HepG2 (cell line): ENCODE measurements around the gene GLUD1. TPM values are rescaled to one million over a fixed set of nuclear protein-coding genes. Genes with fewer than 3 reads are reported as not detected.

Experiments used
- ATAD3A ChIP-seq: sonication (generic); formaldehyde crosslinking; IDR thresholded peaks from 2 replicates; pipeline ENCODE4 v1.4.0; 2020; ENCODE audit warnings: missing genetic modification reagents
- CEBPB ChIP-seq: IDR thresholded peaks from 2 replicates; pipeline ENCODE4 v1.6.1; 2011; ENCODE audit warnings: low read depth, low read length, improper control_type of control experiment, borderline replicate concordance
- HOMEZ ChIP-seq: IDR thresholded peaks from 2 replicates; pipeline ENCODE4 v1.6.1; 2016; ENCODE audit warnings: low read depth
- IKZF5 ChIP-seq: IDR thresholded peaks from 2 replicates; pipeline ENCODE4 v1.6.1; 2018; ENCODE audit warnings: missing genetic modification reagents, mild to moderate bottlenecking, missing compliant biosample characterization
- SALL2 ChIP-seq: sonication (generic); formaldehyde crosslinking; IDR thresholded peaks from 2 replicates; pipeline ENCODE4 v1.8.1; 2023; ENCODE audit warnings: mild to moderate bottlenecking, missing genetic modification reagents, inconsistent platforms
- SATB2 ChIP-seq: sonication (generic); formaldehyde crosslinking; IDR thresholded peaks from 2 replicates; pipeline ENCODE4 v1.5.0; 2020; ENCODE audit warnings: missing genetic modification reagents
- SIN3A ChIP-seq: IDR thresholded peaks from 2 replicates; pipeline ENCODE4 v1.6.1; 2011; ENCODE audit warnings: low read depth, mild to moderate bottlenecking, control low read depth, low read length, borderline replicate concordance
- SIX4 ChIP-seq: sonication (generic); formaldehyde crosslinking; IDR thresholded peaks from 2 replicates; pipeline ENCODE4 v1.4.0; 2020; ENCODE audit warnings: missing genetic modification reagents
- SP140L ChIP-seq: sonication (generic); formaldehyde crosslinking; IDR thresholded peaks from 2 replicates; pipeline ENCODE4 v1.4.0; 2020; ENCODE audit warnings: missing genetic modification reagents, borderline replicate concordance
- ZNF180 ChIP-seq: sonication (generic); formaldehyde crosslinking; IDR thresholded peaks from 2 replicates; pipeline ENCODE4 v1.4.0; 2020; ENCODE audit warnings: low read depth, missing genetic modification reagents, borderline replicate concordance
- ZNF256 ChIP-seq: sonication (generic); formaldehyde crosslinking; conservative IDR thresholded peaks from 2 replicates; pipeline ENCODE4 v1.4.0; 2020; ENCODE audit warnings: missing genetic modification reagents
- ZNF264 ChIP-seq: sonication (generic); formaldehyde crosslinking; IDR thresholded peaks from 2 replicates; pipeline ENCODE4 v1.4.0; 2020; ENCODE audit warnings: missing genetic modification reagents
- ZNF343 ChIP-seq: sonication (generic); formaldehyde crosslinking; IDR thresholded peaks from 2 replicates; pipeline ENCODE4 v1.4.0; 2020; ENCODE audit warnings: mild to moderate bottlenecking, missing genetic modification reagents
- polyA plus RNA-seq, 8 experiments: library from polyadenylated mRNA; depleted of rRNA in 3 of 8; stranded (reverse) in 7 of 8; unstranded in 1 of 8; fragments of >200 nt; fragmentation: Illumina TruSeq in 4 of 8; extraction: Trizol in 4 of 8; gene quantifications; 2 replicates each; pipeline versions ENCODE4 v1.2.1 to v1.2.3, GENCODE V29; 2011 to 2016; ENCODE audit warnings: low read depth in 4 of 8, missing spikeins in 1 of 8, mixed read lengths in 1 of 8; ENCODE audit not compliant: insufficient read depth in 1 of 8
- total RNA-seq, 5 experiments: library from RNA; depleted of rRNA; stranded (reverse); fragments of >200 nt; fragmentation: Illumina TruSeq; extraction: Trizol; gene quantifications; 2 replicates each; pipeline ENCODE4 v1.2.3, GENCODE V29; 2016; ENCODE audit warnings: low read depth in 1 of 5
- TF ChIP-seq, protein P1 (sequence below): sonication (generic); formaldehyde crosslinking; IDR thresholded peaks from 2 replicates; pipeline ENCODE4 v1.4.0; 2020; ENCODE audit warnings: missing genetic modification reagents, borderline replicate concordance
- TF ChIP-seq, protein P2 (sequence below): sonication (generic); formaldehyde crosslinking; IDR thresholded peaks from 2 replicates; pipeline ENCODE4 v1.8.0; 2022; ENCODE audit warnings: missing genetic modification reagents, low read depth, mild to moderate bottlenecking, borderline replicate concordance

Gene GLUD1
- total and polyA plus RNA-seq, 2 of the 13 experiments (the other 11 are each of a cell fraction or from before 2014, with no cell fraction given) = 301 to 798 TPM

DNA sequence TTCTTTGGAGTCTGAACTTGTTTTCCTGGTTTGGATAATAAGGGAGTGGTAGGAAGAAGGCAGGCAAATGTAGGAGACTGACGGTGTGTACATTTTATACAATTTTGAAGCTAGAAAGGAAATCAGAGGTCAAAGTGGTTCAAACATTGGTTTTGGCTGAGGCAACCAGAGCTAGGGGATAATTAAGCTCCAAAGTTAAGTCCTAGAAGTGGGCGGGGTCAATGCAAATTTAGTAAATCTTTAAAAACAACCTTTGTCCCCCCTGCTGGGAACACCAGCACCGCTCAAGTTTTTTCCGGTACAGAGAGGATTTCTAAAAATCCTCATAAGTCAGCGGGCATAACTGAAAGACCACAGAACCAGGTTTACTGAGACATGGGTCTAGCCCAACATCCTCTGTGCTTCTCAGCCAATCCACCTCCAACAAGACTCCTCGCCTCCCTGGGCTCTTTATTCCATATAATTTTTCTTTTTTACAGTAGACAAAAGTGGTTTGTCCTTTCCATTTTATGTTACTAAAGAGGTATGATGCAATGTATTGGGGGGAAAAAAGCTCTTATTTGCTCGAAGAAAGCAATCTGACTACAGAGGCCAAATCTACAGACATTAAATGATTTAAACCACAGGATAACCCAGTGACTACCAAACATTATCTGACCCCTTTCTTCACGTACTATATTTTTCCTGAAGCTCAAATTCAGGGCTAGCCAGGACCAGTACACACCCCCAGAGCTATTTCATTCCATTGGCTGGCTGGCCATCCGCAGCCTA, 1.6 kb downstream of the GLUD1 start (continued):
- TF ChIP-seq SIN3A (0 out of 2 replicates have a peak, but pooled peaks have one; percentile 27), HOMEZ (CRISPR knock-in tag) (peak; percentile 41; the same call in 1 of the 2 replicates), SIX4 (CRISPR knock-in tag) (no peak), ZNF256 (CRISPR knock-in tag) (no peak), IKZF5 (peak; percentile 26; the same call in 1 of the 2 replicates), CEBPB (peak; percentile 76), ZNF343 (no peak), ATAD3A (CRISPR knock-in tag) (no peak), SATB2 (CRISPR knock-in tag) (no peak), ZNF264 (CRISPR knock-in tag) (no peak), SP140L (CRISPR knock-in tag) (no peak), SALL2 (CRISPR knock-in tag) (0 out of 2 replicates have a peak, but pooled peaks have one; percentile 22), ZNF180 (CRISPR knock-in tag) (no peak)
- TF ChIP-seq, protein P1, sequence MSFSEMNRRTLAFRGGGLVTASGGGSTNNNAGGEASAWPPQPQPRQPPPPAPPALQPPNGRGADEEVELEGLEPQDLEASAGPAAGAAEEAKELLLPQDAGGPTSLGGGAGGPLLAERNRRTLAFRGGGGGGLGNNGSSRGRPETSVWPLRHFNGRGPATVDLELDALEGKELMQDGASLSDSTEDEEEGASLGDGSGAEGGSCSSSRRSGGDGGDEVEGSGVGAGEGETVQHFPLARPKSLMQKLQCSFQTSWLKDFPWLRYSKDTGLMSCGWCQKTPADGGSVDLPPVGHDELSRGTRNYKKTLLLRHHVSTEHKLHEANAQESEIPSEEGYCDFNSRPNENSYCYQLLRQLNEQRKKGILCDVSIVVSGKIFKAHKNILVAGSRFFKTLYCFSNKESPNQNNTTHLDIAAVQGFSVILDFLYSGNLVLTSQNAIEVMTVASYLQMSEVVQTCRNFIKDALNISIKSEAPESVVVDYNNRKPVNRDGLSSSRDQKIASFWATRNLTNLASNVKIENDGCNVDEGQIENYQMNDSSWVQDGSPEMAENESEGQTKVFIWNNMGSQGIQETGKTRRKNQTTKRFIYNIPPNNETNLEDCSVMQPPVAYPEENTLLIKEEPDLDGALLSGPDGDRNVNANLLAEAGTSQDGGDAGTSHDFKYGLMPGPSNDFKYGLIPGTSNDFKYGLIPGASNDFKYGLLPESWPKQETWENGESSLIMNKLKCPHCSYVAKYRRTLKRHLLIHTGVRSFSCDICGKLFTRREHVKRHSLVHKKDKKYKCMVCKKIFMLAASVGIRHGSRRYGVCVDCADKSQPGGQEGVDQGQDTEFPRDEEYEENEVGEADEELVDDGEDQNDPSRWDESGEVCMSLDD (CRISPR knock-in tag) = no peak
- TF ChIP-seq, protein P2, sequence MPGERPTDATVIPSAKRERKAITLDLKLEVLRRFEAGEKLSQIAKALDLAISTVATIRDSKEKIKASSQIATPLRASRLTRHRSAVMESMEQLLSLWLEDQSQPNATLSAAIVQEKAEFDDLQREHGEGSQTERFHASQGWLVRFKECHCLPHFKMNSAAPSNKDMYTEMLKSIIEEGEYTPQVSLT = no peak
